CD8-positive, alpha-beta memory T cell (primary cell): ENCODE data around the gene PPIL6. TPM values are rescaled to one million over a fixed set of nuclear protein-coding genes. Genes with fewer than 3 reads are reported as not detected.

ENCODE experiments used
- CTCF ChIA-PET: fragments of 350-600 bp; sonication (Branson Sonifier 250); formaldehyde crosslinking; loops from one replicate; lab custom pipeline; 2021; ENCODE audit warnings: antibody characterized with exemption; lab: Charles Lee
- POLR2A ChIA-PET: fragments of 350-600 bp; sonication (Branson Sonifier 250); formaldehyde crosslinking; loops from one replicate; lab custom pipeline; 2021; ENCODE audit warnings: antibody characterized with exemption; lab: Charles Lee
- DNase-seq, 5 donors: peaks; one replicate each; pipeline versions ENCODE4 v3.0.0 to v3.0.0-alpha.2; 2020 to 2022; ENCODE audit warnings: mixed read lengths in 1 of 5
- H3K27ac ChIP-seq: one replicate; pipeline ENCODE4 v1.7.0; 2013; ENCODE audit warnings: low read depth, mild to moderate bottlenecking, low read length, moderate library complexity
- H3K27me3 ChIP-seq: 2 replicates; pipeline ENCODE4 v1.7.0; 2013; ENCODE audit warnings: low read length, mild to moderate bottlenecking; ENCODE audit not compliant: insufficient read depth, poor library complexity, severe bottlenecking
- H3K36me3 ChIP-seq: 2 replicates; pipeline ENCODE4 v1.7.0; 2013; ENCODE audit warnings: mild to moderate bottlenecking, low read length, moderate library complexity; ENCODE audit not compliant: insufficient read depth
- H3K4me1 ChIP-seq: 2 replicates; pipeline ENCODE4 v1.7.0; 2013; ENCODE audit warnings: mild to moderate bottlenecking, low read length, moderate library complexity; ENCODE audit not compliant: insufficient read depth
- H3K4me3 ChIP-seq: 2 replicates; pipeline ENCODE4 v1.7.0; 2013; ENCODE audit warnings: mild to moderate bottlenecking, low read length
- H3K9me3 ChIP-seq: 2 replicates; pipeline ENCODE4 v1.7.0; 2013; ENCODE audit warnings: mild to moderate bottlenecking, low read length
- H3K27ac Mint-ChIP-seq, 8 donors: one replicate each; pipeline ENCODE4 v1.8.0; 2020 to 2021; ENCODE audit warnings: mixed read lengths in 8 of 8, mild to moderate bottlenecking in 6 of 8, inconsistent platforms in 3 of 8, moderate library complexity in 3 of 8
- H3K27me3 Mint-ChIP-seq, 2 donors: one replicate each; pipeline ENCODE4 v1.8.0; 2020 to 2021; ENCODE audit warnings: mixed read lengths in 2 of 2, mild to moderate bottlenecking in 1 of 2, moderate library complexity in 1 of 2
- H3K36me3 Mint-ChIP-seq, 3 donors: one replicate each; pipeline ENCODE4 v1.8.0; 2020 to 2021; ENCODE audit warnings: mixed read lengths in 3 of 3, inconsistent platforms in 1 of 3, mild to moderate bottlenecking in 1 of 3
- H3K4me1 Mint-ChIP-seq, 3 donors: one replicate each; pipeline ENCODE4 v1.8.0; 2020 to 2021; ENCODE audit warnings: mixed read lengths in 3 of 3, inconsistent platforms in 1 of 3, mild to moderate bottlenecking in 1 of 3
- H3K4me3 Mint-ChIP-seq, 7 donors: one replicate each; pipeline ENCODE4 v1.8.0; 2020 to 2021; ENCODE audit warnings: mixed read lengths in 7 of 7, mild to moderate bottlenecking in 6 of 7, moderate library complexity in 4 of 7, inconsistent platforms in 2 of 7
- H3K9me3 Mint-ChIP-seq, 5 donors: one replicate each; pipeline ENCODE4 v1.8.0; 2020 to 2022; ENCODE audit warnings: mixed read lengths in 5 of 5, mild to moderate bottlenecking in 3 of 5, moderate library complexity in 2 of 5, inconsistent platforms in 1 of 5
- polyA plus RNA-seq: library from polyadenylated mRNA; unstranded; fragments of 300-500 nt; fragmentation: Illumina TruSeq; gene quantifications from one replicate; pipeline ENCODE4 v1.2.3, GENCODE V29; 2021
- total RNA-seq, 2 experiments: library from RNA; stranded (reverse); gene quantifications; one replicate each; pipeline ENCODE4 v1.2.3, GENCODE V29; 2021

Gene PPIL6
- total and polyA plus RNA-seq, 3 experiments from 2014 or later, result 0.13 to 0.46 TPM; not detected in 1

- DNase-seq, result no peak
- Mint-ChIP-seq H3K27ac (peak overlapping the region in 7 of 8 donors; percentile 63 to 95 (median 87)), H3K4me3 (peak overlapping the region; percentile 64 to 99 (median 95)), H3K36me3 (peaks cover 2 to 22% (median 3%) of the 10 kb centered on the region in 3 donors), H3K27me3 (peaks cover 0 to 1% of the 10 kb centered on the region in 2 donors), H3K9me3 (no peaks in the 10 kb centered on the region), H3K4me1 (peaks cover 48 to 64% (median 54%) of the 10 kb centered on the region in 3 donors)
- Histone ChIP-seq H3K9me3 (no peaks in the 10 kb centered on the region), H3K27ac (peak overlapping the region; percentile 39), H3K36me3 (no peaks in the 10 kb centered on the region), H3K27me3 (no peaks in the 10 kb centered on the region), H3K4me1 (peaks cover 52% of the 10 kb centered on the region), H3K4me3 (peak overlapping the region; percentile 64)
- ChIA-PET POLR2A (interaction anchor here (1.1 to 4.1 kb wide), 4 partner anchors 14 to 237 kb away, joined by 6 to 45 read pairs (median 20); partner anchors contain the start of genes CD164, PPIL6, SMPD2 and ZBTB24), CTCF (interaction anchor here (1.1 to 4.3 kb wide), 8 partner anchors 9 to 73 kb away, joined by 3 to 40 read pairs (median 6); partner anchors contain the start of genes CD164, PPIL6 and SMPD2)
Measured at GRCh38 chr6:109456111-109456583, 15.7 kb upstream of the PPIL6 start.

- ChIA-PET CTCF (interaction anchor here (1.1 to 4.3 kb wide), 8 partner anchors 8 to 72 kb away, joined by 3 to 40 read pairs (median 6); partner anchors contain the start of genes CD164, PPIL6 and SMPD2), POLR2A (interaction anchor here (1.1 to 4.1 kb wide), 4 partner anchors 14 to 238 kb away, joined by 6 to 45 read pairs (median 20); partner anchors contain the start of genes CD164, PPIL6, SMPD2 and ZBTB24)
- Histone ChIP-seq H3K4me3 (peak within 1 kb of the TSS; percentile 91), H3K27ac (peak within 1 kb of the TSS; percentile 94), H3K36me3 (no peaks in the 10 kb centered on the region), H3K27me3 (no peaks in the 10 kb centered on the region), H3K4me1 (peaks cover 56% of the 10 kb centered on the region), H3K9me3 (no peaks in the 10 kb centered on the region)
- DNase-seq, result peak; percentile 71 to 88 (median 79)
- Mint-ChIP-seq H3K27me3 (peaks cover 0 to 1% of the 10 kb centered on the region in 2 donors), H3K36me3 (peaks cover 0 to 22% (median 0%) of the 10 kb centered on the region in 3 donors), H3K9me3 (no peaks in the 10 kb centered on the region), H3K4me1 (peaks cover 52 to 68% (median 58%) of the 10 kb centered on the region in 3 donors), H3K4me3 (peak within 1 kb of the TSS; percentile 90 to 99 (median 97)), H3K27ac (peak within 1 kb of the TSS; percentile 88 to 100 (median 98))
Measured at GRCh38 chr6:109455437-109456110, 15.1 kb upstream of the PPIL6 start, which contains the start of gene MICAL1. MICAL1 (minus strand) TSS chr6:109455772; CDS start chr6:109454196, 1,576 bp downstream.

GRCh38 chr6:109454496-109455436 is 14.3 kb upstream of the PPIL6 start:
- peaks cover 0 to 1% of the 10 kb centered on the region in 2 donors for H3K27me3 Mint-ChIP-seq
- Histone ChIP-seq H3K27me3 (no peaks in the 10 kb centered on the region), H3K9me3 (no peaks in the 10 kb centered on the region), H3K36me3 (no peaks in the 10 kb centered on the region), H3K4me1 (peaks cover 64% of the 10 kb centered on the region), H3K4me3 (peak overlapping the region; percentile 91), H3K27ac (peak overlapping the region; percentile 94)
- ChIA-PET POLR2A (interaction anchor here (0.9 to 4.1 kb wide), 4 partner anchors 13 to 360 kb away, joined by 3 to 45 read pairs (median 20); partner anchors contain the start of genes CD164, PPIL6, SESN1 and SMPD2), CTCF (interaction anchor here (0.8 to 4.3 kb wide), 5 partner anchors 10 to 71 kb away, joined by 3 to 40 read pairs (median 8); partner anchors contain the start of genes CD164, PPIL6 and SMPD2)
- H3K4me3 Mint-ChIP-seq, result peak overlapping the region; percentile 90 to 99 (median 97)
- peaks cover 60 to 73% (median 62%) of the 10 kb centered on the region in 3 donors for H3K4me1 Mint-ChIP-seq
- H3K36me3 Mint-ChIP-seq, result peaks cover 0 to 21% (median 0%) of the 10 kb centered on the region in 3 donors
- H3K27ac Mint-ChIP-seq, result peak overlapping the region; percentile 88 to 100 (median 98)
- no peaks in the 10 kb centered on the region for H3K9me3 Mint-ChIP-seq
- DNase-seq, result peak; percentile 64 to 90 (median 86)

DNA sequence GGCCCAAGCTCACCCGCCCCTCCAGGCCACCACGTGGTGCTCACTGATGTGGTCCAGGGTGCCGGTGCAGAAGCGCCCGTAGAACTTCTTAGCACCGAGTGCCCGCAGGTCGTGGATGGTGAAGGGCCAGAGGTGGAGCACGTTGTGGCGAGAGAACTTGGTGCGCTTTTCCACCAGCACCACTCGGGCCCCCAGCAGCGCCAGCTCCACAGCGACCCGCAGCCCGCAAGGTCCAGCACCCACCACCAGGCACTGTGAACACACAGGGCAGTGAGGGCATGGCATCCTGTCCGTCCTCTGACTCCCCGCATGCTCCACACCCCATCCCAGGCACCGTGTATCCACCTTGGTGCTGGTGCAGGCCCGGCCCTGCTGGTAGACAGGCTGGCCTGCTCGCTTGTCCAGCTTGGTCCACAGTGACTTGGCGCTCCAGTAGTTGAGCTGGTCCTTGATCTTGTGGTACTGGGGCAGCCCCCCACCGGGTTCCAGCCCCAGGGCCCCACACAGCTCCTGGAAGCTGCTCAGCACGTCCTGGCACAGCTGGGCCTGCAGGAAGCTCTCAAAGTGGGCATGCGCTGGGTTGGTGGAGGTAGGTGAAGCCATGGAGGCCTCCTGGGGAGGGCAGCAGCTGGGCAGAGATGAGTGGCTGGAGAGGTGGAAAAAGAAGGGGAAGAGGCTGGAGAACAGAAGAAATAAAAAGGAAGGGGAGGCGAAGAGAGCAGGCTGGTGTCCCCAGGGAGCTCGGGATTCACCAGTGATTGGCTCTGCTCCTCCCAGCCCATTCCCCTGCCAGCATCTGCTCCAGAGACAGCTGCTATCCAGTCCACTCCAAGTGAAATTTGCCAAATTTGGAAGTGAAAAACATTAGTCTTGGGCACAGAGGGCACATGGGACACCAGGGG is 13.4 kb upstream of the PPIL6 start:
- Mint-ChIP-seq H3K4me1 (peaks cover 56 to 73% (median 57%) of the 10 kb centered on the region in 3 donors), H3K27me3 (peaks cover 0 to 1% of the 10 kb centered on the region in 2 donors), H3K36me3 (peaks cover 0 to 21% (median 0%) of the 10 kb centered on the region in 3 donors), H3K27ac (peak overlapping the region; percentile 88 to 100 (median 98)), H3K4me3 (peak overlapping the region; percentile 90 to 99 (median 97)), H3K9me3 (no peaks in the 10 kb centered on the region)
- peaks cover 66% of the 10 kb centered on the region for H3K4me1 ChIP-seq
- peak overlapping the region; percentile 91 for H3K4me3 ChIP-seq
- DNase-seq, result no peak
- no peaks in the 10 kb centered on the region for H3K27me3 ChIP-seq
- peak overlapping the region; percentile 94 for H3K27ac ChIP-seq
- ChIA-PET CTCF (interaction anchor here (0.8 to 4.3 kb wide), 4 partner anchors 9 to 70 kb away, joined by 3 to 40 read pairs (median 16); partner anchors contain the start of genes CD164, PPIL6 and SMPD2), POLR2A (interaction anchor here (0.9 to 4.1 kb wide), 5 partner anchors 9 to 359 kb away, joined by 3 to 45 read pairs (median 20); partner anchors contain the start of genes CD164, PPIL6, SESN1 and SMPD2)
- H3K9me3 ChIP-seq, result no peaks in the 10 kb centered on the region
- H3K36me3 ChIP-seq, result no peaks in the 10 kb centered on the region

- no peak overlapping the region for H3K4me3 ChIP-seq
- H3K4me1 ChIP-seq, result peaks cover 59% of the 10 kb centered on the region
- Mint-ChIP-seq H3K4me3 (peak overlapping the region in 4 of 7 donors; percentile 22 to 79 (median 53)), H3K27me3 (peaks cover 0 to 1% of the 10 kb centered on the region in 2 donors), H3K36me3 (peaks cover 0 to 23% (median 0%) of the 10 kb centered on the region in 3 donors), H3K4me1 (peaks cover 54 to 74% (median 56%) of the 10 kb centered on the region in 3 donors), H3K27ac (peak overlapping the region in 6 of 8 donors; percentile 50 to 99 (median 80)), H3K9me3 (no peaks in the 10 kb centered on the region)
- no peak for DNase-seq
- no peak overlapping the region for H3K27ac ChIP-seq
- ChIA-PET CTCF (interaction anchor here (4.2 kb wide), 1 partner anchor 12 kb away, joined by 21 read pairs; the partner anchor contains the start of genes PPIL6 and SMPD2), POLR2A (interaction anchor here (1.1 to 4.1 kb wide), 3 partner anchors 8 to 71 kb away, joined by 3 to 45 read pairs (median 20); partner anchors contain the start of genes CD164, PPIL6 and SMPD2)
- no peaks in the 10 kb centered on the region for H3K36me3 ChIP-seq
- H3K9me3 ChIP-seq, result no peaks in the 10 kb centered on the region
- H3K27me3 ChIP-seq, result no peaks in the 10 kb centered on the region
Measured at GRCh38 chr6:109453156-109453555, 12.7 kb upstream of the PPIL6 start.

DNA sequence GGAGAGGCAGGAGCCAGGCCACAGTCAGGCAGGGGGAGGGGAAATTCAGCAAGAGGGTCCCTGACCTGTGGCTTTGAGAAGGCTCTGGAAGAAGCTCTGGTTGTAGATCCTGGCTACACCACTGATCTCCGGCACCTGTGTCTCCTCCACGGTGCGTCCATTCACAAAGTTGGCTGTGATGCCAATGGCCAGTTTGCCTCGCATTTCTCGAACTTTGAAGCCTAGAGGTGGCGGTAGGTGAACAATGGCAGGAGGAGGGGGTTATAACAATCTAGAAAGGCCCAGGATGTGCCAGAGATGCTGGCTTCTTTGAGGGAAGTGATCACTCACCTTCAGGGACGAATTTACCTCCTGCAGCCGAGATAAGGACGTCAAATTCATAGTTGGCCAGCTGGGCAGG is 11.8 kb upstream of the PPIL6 start:
- Histone ChIP-seq H3K4me1 (peaks cover 49% of the 10 kb centered on the region), H3K36me3 (no peaks in the 10 kb centered on the region), H3K4me3 (no peak overlapping the region), H3K27me3 (no peaks in the 10 kb centered on the region), H3K9me3 (no peaks in the 10 kb centered on the region), H3K27ac (no peak overlapping the region)
- Mint-ChIP-seq H3K4me1 (peaks cover 47 to 66% (median 50%) of the 10 kb centered on the region in 3 donors), H3K27ac (peak overlapping the region in 6 of 8 donors; percentile 32 to 88 (median 64)), H3K4me3 (peak overlapping the region in 3 of 7 donors; percentile 41 to 66 (median 65)), H3K36me3 (peaks cover 0 to 28% (median 0%) of the 10 kb centered on the region in 3 donors), H3K27me3 (peaks cover 0 to 1% of the 10 kb centered on the region in 2 donors), H3K9me3 (no peaks in the 10 kb centered on the region)
- CTCF ChIA-PET, result interaction anchor here (4.2 kb wide), 1 partner anchor 11 kb away, joined by 21 read pairs; the partner anchor contains the start of genes PPIL6 and SMPD2
- no peak for DNase-seq
- POLR2A ChIA-PET, result interaction anchor here (1.0 to 3.1 kb wide), 2 partner anchors 11 to 70 kb away, joined by 3 to 15 read pairs; partner anchors contain the start of genes CD164, PPIL6 and SMPD2
